ENCODE results near the gene FOXO3. TPM values are rescaled to one million over a fixed set of nuclear protein-coding genes. Genes with fewer than 3 reads are reported as not detected.
A peak's percentile ranks its signal among the peaks of the same experiment; 100 is the strongest.

FOXO3 gene
- total RNA-seq, 1 donor from 2014 or later: 45.2 TPM

DNA sequence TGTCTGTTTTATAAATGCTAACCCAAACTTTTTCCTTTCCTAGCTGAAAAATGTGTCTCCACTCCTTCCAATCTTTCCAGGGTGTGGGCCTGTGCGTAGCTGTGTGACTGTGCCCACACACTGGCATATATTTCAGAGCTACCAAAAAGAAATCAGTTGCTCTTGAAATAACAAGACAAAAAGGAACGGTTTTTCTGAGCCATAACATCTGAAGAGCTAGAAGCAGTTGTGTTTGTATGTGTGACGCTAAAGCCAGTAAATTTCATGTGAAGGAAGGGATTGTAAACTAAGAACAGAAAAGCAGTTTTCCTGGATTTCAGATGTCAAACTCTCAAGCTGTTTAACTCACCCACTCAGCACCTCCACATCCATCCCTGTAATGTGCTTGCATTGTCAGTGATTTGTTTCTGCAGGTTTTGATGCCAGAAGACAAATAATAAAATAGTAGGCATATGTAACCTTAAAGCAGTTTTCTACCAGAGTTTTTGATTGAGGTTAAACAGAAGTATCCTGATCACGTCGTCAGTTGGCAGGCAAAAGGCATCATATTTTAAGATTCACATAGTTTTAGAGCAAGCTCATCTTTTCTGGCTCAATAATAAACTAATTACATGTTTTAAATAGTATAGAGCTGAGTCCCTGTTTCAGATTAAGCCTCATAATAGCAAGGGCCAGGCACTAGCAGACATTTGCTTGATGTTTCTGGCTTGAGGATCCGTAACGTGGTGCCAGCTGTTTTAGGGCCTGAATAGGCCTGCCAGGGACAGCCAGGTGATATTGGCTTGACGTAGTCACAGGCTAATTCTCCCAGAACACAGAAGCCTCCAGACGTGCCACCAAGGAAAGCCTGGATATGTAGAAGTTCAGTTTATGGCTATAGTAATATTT lies 90.9 kb downstream of the FOXO3 start:
- no peak for DNase-seq (ENCODE audit: low spot score, unreplicated experiment)
- Mint-ChIP-seq H3K27ac (peak overlapping the region; percentile 67), H3K36me3 (ENCODE audit: insufficient read depth) (no peaks in the 10 kb centered on the region), H3K4me1 (ENCODE audit: low read depth) (peaks cover 38% of the 10 kb centered on the region), H3K27me3 (no peaks in the 10 kb centered on the region), H3K9me3 (ENCODE audit: low read depth) (no peaks in the 10 kb centered on the region), H3K4me3 (ENCODE audit: low read depth) (no peak overlapping the region)
- TF ChIP-seq, protein P1, sequence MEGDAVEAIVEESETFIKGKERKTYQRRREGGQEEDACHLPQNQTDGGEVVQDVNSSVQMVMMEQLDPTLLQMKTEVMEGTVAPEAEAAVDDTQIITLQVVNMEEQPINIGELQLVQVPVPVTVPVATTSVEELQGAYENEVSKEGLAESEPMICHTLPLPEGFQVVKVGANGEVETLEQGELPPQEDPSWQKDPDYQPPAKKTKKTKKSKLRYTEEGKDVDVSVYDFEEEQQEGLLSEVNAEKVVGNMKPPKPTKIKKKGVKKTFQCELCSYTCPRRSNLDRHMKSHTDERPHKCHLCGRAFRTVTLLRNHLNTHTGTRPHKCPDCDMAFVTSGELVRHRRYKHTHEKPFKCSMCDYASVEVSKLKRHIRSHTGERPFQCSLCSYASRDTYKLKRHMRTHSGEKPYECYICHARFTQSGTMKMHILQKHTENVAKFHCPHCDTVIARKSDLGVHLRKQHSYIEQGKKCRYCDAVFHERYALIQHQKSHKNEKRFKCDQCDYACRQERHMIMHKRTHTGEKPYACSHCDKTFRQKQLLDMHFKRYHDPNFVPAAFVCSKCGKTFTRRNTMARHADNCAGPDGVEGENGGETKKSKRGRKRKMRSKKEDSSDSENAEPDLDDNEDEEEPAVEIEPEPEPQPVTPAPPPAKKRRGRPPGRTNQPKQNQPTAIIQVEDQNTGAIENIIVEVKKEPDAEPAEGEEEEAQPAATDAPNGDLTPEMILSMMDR (IDR thresholded peaks at IDR 0.05; ENCODE audit: unreplicated experiment): no peak

DNA sequence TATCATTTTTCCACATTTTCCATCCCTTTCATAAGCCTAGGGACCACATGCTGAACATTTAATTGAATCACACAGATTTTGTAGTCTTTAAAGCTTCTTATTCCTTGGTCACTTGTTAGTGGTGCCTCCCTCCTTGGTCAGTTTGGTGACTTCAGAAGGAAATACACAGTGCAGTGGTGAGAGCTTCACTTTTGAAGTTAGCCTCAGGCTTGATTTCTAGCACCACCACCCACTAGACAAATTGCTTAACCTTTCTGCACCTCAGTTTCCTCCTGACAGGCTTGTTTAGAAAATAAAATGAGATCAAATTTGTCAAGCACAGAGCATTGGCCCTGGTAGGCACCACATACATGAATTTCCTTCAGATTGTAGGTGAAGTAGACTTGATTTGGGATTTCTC lies 91.7 kb downstream of the FOXO3 start:
- no peak for DNase-seq (ENCODE audit: low spot score, unreplicated experiment)
- Mint-ChIP-seq H3K4me1 (ENCODE audit: low read depth) (peaks cover 40% of the 10 kb centered on the region), H3K36me3 (ENCODE audit: insufficient read depth) (no peaks in the 10 kb centered on the region), H3K9me3 (ENCODE audit: low read depth) (no peaks in the 10 kb centered on the region), H3K27ac (no peak overlapping the region), H3K27me3 (no peaks in the 10 kb centered on the region), H3K4me3 (ENCODE audit: low read depth) (no peak overlapping the region)
- TF ChIP-seq, protein P1 (IDR thresholded peaks at IDR 0.05; ENCODE audit: unreplicated experiment): no peak

- no peak for DNase-seq (ENCODE audit: low spot score, unreplicated experiment)
- Mint-ChIP-seq H3K4me3 (ENCODE audit: low read depth) (no peak overlapping the region), H3K4me1 (ENCODE audit: low read depth) (peaks cover 49% of the 10 kb centered on the region), H3K9me3 (ENCODE audit: low read depth) (peaks cover 5% of the 10 kb centered on the region), H3K27me3 (no peaks in the 10 kb centered on the region), H3K27ac (no peak overlapping the region), H3K36me3 (ENCODE audit: insufficient read depth) (peaks cover 3% of the 10 kb centered on the region)
- TF ChIP-seq, protein P1 (IDR thresholded peaks at IDR 0.05; ENCODE audit: unreplicated experiment): no peak
Observed at GRCh38 chr6:108653949-108654348, 93.2 kb downstream of the FOXO3 start.

- DNase-seq (ENCODE audit: low spot score, unreplicated experiment): no peak
- Mint-ChIP-seq H3K27ac (no peak overlapping the region), H3K27me3 (no peaks in the 10 kb centered on the region), H3K4me3 (ENCODE audit: low read depth) (no peak overlapping the region), H3K9me3 (ENCODE audit: low read depth) (peaks cover 5% of the 10 kb centered on the region), H3K4me1 (ENCODE audit: low read depth) (peaks cover 49% of the 10 kb centered on the region), H3K36me3 (ENCODE audit: insufficient read depth) (peaks cover 3% of the 10 kb centered on the region)
- TF ChIP-seq, protein P1 (IDR thresholded peaks at IDR 0.05; ENCODE audit: unreplicated experiment): no peak
Observed at GRCh38 chr6:108654465-108655106, 93.9 kb downstream of the FOXO3 start.

DNA sequence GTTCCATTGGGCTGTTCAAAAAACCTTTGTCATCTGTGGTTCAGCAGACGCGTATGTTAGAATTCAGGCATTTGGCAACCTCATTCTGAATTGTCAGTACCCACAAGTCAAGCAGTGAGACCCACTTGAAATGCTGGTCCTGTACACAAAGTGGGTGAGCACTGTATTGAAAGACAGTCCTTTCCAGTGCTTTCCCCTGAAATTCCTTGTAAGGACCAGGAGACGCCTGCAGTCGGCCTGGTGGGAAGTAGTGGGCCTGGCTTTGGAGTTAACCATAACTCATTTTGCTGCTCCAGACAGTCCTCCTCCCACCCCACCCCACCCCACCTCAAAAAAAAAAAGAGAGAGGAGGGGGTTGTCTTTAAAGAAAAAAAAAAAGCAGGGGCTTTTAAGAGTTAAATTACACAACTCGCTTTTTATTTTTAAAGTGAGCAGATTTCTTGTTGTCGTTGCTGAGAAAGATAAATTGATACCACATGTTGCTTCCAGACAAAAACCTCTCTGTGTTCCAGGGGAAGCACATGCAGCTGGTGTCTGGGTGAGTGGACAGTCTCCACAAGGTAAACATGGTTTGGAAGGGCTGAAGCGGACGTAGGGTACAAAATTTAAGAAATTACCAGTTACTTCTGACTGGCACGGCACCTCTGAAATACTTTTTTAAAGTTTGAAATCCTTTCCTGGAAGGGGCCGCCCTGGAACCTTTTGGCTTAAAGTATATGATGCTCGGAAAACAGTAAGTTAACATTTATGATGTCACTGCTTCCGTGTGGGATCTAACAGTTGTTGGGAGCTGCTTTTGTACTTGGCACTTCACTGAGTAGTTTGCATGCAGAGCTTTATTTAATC lies 95.3 kb downstream of the FOXO3 start:
- TF ChIP-seq, protein P1 (IDR thresholded peaks at IDR 0.05; ENCODE audit: unreplicated experiment): no peak
- Mint-ChIP-seq H3K27ac (peak overlapping the region; percentile 95), H3K36me3 (ENCODE audit: insufficient read depth) (peaks cover 3% of the 10 kb centered on the region), H3K4me3 (ENCODE audit: low read depth) (peak overlapping the region; percentile 47), H3K4me1 (ENCODE audit: low read depth) (peaks cover 40% of the 10 kb centered on the region), H3K9me3 (ENCODE audit: low read depth) (peaks cover 5% of the 10 kb centered on the region), H3K27me3 (no peaks in the 10 kb centered on the region)
- no peak for DNase-seq (ENCODE audit: low spot score, unreplicated experiment)

All from progenitor cell of endocrine pancreas (in vitro differentiated cells).